HG03064 (cell line): ENCODE data around the gene PPFIBP2.
"Not testable (repeated sequence)": the region's sequence is repeated elsewhere in the genome, so short reads cannot be mapped to it uniquely, and the experiment has no call there.

Experiments
- ATAC-seq: cut with Tn5 transposase; IDR thresholded peaks from one replicate; pipeline ENCODE4 v1.9.1; 2021; ENCODE audit warnings: low read depth; ENCODE audit not compliant: unreplicated experiment

Gene PPFIBP2

GRCh38 chr11:7498193-7498592 lies 15.6 kb upstream of the PPFIBP2 start:
- no peak for ATAC-seq

GRCh38 chr11:7499081-7499480 lies 14.7 kb upstream of the PPFIBP2 start:
- no peak for ATAC-seq

DNA sequence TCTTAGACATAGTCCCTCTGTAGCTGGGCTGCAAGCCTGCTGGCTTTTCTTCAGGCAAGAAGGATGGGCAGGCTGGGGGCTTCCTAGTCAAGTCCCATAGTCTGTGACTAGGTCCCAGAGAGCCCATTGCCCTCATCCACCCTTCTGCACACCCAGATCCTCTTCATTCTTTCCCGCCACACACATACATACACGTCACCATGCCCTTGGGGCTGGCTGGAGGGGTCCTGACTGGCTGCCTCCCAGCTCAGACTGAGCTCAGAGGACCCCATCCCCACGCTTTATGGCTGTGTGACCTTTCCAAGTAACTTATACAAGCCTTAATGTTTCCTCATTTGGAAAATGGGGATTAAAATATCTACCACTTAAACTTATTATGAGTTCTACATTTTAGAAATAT lies 13.5 kb upstream of the PPFIBP2 start:
- no peak for ATAC-seq

DNA sequence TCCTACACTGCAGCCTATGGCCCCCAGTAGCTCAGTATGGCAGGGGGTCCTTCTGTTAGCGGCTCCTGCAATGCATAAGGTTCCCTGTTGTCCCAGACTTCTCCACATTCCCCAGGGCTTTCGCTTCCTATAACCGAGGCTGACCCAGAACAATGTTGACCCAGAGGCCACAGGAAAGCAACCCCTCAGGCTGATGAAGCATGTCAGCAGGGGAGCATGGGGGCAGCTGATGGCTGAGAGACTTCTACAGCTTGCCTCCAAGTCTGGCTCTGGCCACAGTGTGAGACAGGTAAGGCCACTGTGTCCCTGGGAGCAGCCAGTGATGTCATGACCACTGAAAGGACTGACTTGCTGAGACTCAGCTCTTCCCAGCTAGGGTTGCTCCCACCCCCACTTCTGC lies 12.5 kb upstream of the PPFIBP2 start:
- ATAC-seq: no peak

DNA sequence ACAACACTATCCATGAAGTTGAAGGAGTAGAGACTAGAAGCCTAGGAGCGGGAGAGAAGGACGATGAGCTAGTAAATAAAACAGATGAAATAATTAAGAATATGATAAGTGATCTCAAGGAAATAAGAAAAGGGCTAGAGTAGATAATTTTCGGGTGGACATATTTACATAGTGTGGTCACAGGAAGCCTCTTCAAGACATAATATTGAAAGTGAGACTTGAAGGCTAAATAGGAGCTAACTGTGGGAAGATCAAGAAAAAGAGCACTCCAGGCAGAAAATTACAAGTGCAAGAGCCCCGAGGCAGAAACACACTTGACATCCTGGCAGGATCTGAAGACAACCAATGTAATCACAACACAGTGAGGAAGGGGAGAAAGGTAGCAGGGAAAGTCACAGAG lies 11.9 kb upstream of the PPFIBP2 start:
- ATAC-seq: no peak

DNA sequence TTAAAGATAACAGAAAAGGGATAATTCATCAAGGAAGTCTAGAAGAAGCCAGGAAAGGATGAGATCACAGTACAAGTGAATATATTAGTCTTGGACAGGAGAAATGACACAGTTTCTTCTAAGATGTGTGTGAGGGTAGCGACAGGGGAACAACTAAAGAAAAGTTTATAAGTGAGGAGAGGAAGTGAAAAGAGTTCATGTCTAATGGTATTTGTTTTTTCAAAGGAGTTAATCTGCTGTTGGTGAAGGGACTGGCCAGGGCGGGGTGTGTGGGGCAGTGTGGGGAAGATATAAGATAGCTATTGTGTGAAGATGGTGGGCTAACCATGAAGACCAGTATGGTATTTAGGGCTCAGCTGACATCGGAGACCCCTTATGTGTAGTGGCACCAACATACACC lies 7.6 kb upstream of the PPFIBP2 start:
- no peak for ATAC-seq

GRCh38 chr11:7508087-7508486 lies 5.7 kb upstream of the PPFIBP2 start:
- no peak for ATAC-seq

DNA sequence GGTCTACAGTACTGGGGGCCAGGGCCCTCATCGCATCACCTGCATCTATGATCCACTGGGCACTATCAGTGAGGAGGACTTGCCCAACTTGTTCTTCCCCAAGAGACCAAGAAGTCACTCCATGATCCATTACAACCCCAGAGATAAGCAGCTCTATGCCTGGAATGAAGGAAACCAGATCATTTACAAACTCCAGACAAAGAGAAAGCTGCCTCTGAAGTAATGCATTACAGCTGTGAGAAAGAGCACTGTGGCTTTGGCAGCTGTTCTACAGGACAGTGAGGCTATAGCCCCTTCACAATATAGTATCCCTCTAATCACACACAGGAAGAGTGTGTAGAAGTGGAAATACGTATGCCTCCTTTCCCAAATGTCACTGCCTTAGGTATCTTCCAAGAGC lies 3.8 kb upstream of the PPFIBP2 start:
- ATAC-seq: no peak

GRCh38 chr11:7511401-7511800 lies 2.4 kb upstream of the PPFIBP2 start:
- no peak for ATAC-seq

DNA sequence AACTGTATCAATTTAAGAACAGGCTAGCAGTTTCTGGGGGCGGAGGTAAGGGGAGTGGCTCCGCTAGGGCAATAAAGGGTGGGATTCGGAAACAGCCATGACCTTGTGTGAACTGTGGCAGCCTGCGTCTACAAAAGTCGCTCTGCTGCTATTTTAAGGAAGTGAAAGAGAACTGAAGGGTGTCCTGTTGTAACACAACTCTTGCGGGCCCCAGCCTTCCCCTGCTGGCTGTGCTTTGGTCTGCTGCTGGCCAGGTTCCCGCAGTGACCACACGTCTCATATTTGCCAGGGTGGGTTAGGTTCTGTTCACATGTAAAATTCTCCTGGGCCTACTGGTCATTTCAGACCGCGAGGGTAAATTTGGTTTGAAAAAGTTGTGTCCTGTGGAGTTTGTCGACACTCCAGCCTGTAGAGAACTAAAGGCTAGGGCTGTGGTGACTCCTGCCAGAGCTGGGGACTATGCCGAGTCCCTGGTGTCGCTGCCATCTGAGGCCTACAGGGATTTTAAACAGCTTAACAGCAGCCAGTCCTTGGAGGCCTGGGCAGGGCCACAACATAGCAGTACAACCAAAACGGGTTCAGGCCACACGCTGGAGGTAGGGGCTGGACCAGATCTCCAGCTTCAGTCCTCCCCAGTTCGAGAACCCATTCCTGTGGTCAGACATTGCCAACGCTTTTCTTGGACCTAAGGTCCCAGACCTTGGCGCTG lies 1.1 kb upstream of the PPFIBP2 start:
- peak; percentile 66 for ATAC-seq

DNA sequence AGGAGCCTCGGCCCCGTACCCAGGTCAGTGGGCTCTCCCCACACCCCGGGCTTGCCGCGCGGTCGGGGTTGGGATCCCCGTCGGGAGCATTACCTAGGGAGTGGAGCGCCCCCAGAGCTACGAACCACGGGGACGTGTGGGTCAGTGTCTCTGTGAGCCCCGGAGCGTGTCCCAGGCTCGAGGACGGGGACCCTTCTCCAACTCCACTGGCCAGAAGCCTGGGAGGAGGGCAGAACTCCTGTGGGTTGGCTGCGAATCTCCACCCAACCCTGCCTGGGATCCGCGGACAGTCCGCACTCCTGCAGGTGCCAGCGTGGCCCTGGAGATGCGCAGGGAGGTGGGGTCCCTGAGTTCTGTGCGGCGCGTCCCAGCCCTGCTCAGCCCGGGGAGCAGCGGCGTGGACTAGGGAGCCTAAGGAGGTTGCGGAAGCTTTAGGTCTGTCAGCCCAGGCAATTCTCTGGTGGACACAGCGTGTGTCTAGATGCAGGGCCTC lies 346 bp downstream of the PPFIBP2 start:
- ATAC-seq: no peak

DNA sequence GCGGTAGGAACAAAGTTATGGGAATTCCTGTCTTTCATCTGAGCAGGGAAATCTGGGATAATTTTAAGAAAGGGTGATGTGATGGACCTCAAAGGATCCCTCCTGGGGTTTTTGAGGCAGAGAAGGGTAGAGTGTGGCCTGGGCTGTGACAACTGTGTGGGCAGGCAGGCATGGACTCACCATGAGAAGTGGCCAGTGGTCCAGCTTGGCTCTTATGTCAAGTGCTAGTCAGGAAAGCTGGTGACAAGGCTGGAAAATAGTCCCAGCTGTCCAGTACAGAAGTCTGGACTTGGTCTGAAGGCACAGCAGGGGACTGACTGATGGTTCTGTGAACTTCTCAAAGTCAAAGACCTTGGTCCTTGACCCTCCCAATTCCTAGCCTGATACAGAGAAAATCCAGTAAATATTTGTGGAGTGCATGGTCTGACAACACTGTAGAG lies 1.7 kb downstream of the PPFIBP2 start:
- no peak for ATAC-seq

- ATAC-seq: no peak
Measured at GRCh38 chr11:7516475-7516874, 2.7 kb downstream of the PPFIBP2 start.

- ATAC-seq: not testable (repeated sequence)
Measured at GRCh38 chr11:7517743-7518142, 3.9 kb downstream of the PPFIBP2 start.

GRCh38 chr11:7518811-7519562 lies 5.2 kb downstream of the PPFIBP2 start:
- no peak for ATAC-seq

DNA sequence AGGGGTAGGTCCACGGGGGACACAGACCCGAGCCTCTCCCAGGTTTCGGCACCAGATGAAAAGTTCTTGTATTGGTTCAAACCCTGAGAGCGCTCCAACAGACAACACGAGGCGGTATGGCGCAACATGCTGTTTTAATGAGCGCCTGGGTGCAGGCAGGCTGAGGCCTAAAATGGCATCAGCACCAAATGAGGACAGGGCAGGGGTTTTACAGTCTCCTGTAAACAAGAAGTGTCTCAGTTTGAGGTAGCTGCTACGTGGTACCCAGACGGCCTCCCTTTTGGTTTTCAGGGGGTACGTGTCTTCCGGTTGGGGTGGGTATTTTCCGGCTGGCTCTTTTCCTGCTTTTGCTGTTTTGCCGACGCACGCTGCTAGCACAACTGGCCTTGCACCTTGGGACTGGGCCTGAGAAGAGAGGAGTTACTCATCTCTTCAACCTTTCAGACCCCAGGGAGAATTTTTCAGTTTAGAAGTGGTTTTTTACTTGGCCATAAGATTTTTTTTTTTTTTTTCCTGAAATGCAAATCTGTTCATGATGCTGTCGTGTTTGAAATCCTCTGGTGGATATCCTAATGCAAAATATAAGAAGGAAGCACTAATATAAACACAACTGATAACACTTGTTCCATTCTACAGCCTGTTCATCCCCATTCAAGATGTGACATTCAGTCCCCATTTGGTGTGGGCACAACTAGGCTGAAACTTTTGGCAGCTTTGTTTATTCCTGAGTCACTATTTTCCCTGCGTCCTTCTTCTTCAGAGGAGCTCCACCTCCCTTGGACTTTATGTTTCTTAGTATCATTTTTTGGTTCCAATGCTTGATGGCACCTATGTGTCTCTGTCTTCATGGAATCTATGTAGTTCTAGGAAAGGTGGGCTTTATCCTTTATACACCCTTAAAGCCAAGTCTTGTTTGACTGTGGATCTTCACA lies 6.5 kb downstream of the PPFIBP2 start:
- peak; percentile 55 for ATAC-seq

DNA sequence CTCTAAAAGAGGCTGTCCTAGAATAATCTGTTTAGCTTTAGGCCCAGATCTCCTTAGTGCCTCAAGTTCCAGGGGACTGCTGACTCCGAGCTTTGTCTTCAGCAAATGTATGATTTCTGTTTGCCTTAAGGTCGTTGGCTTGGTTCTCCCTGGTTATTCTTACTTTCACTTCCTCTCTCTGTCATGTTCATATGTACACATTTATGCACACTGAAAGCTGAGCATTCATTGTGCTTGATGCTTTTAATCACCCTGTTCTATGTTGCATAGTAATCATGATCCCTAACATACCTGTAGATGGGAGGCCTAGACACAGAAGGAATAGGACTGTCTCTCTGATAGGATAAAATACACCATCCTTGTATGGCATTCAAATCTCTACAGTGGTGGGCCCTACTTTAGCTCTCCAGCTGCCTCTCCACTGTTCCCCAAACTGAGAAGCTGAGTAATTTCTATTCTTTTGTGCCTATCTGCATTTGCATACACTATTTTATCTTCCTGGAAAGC lies 7.2 kb downstream of the PPFIBP2 start:
- ATAC-seq: peak; percentile 79

DNA sequence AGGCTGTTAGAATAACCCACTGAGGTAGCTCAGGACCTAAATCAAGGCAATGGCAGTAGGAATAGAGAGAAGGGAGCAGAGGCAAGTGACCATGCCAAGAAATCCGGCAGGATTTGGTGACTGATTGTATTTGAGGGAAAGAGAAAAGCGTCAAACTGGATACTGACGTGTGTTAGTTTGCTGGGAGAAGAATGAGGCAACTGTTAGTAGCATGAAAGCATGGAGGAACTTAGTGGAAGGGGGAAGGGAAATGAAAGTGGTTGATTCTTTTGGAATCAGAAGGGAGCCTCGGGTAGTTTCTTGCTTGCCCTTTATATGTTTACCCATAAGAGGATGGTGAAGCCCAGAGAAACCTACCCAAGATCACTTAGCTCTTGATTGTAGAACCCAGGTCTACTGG lies 8.3 kb downstream of the PPFIBP2 start:
- ATAC-seq: no peak

DNA sequence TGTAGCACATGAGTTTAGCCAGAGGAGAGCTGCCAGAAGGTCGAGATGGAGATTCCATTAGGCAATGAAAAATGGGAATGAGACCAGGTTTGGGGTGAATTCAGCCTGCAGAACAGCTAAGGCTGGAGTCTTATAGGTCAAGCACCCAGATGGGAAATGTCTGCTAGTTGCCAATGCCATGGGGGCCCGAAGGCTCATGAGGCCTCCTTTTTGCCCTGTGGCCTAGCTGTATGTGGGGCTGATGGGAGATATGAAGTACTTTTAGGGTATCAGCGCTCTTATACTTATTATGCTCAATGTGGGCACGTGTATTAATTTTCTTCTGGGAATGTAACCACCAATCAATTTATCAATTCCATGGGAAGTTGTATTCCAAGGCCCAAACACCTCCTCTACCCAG lies 8.7 kb downstream of the PPFIBP2 start:
- no peak for ATAC-seq

- ATAC-seq: no peak
Measured at GRCh38 chr11:7523416-7524210, 9.8 kb downstream of the PPFIBP2 start.
